Transverse colon (tissue), 4 donors: Measurements from ENCODE around the gene GNG13.

Experiments used
- POLR2A ChIP-seq: fragments of 450-650 bp; IDR thresholded peaks from one replicate; pipeline ENCODE4 v1.6.1; 2016; ENCODE audit warnings: antibody characterized with exemption, mild to moderate bottlenecking, moderate library complexity
- POLR2AphosphoS5 ChIP-seq, 3 donors: sonication (generic); formaldehyde crosslinking; IDR thresholded peaks; one replicate each; pipeline ENCODE4 v1.6.1; 2016; ENCODE audit warnings: antibody characterized with exemption in 3 of 3
- TF ChIP-seq, protein P1 (sequence below), 5 experiments: fragments of 200-600 bp in 3 of 5; fragments of 450-650 bp in 2 of 5; sonication (generic) in 3 of 5; IDR thresholded peaks; 1 replicate in 2 of 5; 2 replicates in 3 of 5; pipeline ENCODE4 v1.5.1; 2016 to 2017; ENCODE audit warnings: antibody characterized with exemption in 5 of 5, inconsistent platforms in 3 of 5, mild to moderate bottlenecking in 2 of 5, moderate library complexity in 1 of 5

DNA sequence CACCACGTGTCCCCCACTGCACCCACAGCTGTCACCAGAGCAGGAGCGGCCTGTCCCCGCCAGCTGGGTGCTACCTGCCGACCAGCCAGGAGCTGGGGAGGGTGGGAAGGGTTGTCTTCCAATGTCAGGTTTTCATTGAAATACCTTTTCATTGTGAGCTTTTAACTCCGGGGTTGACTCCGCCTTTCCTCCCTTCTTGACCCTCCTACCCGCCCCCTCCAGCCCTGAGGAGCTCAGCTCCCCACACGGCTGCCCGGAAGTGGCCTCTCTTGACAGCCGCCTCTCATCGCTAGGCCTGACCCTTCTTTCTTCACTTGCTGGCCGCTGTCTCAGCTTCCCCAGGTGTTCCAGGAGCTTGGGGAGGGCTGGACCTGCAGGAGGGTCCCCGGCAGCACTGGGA lies 21.2 kb upstream of the GNG13 start:
- TF ChIP-seq, protein P1, sequence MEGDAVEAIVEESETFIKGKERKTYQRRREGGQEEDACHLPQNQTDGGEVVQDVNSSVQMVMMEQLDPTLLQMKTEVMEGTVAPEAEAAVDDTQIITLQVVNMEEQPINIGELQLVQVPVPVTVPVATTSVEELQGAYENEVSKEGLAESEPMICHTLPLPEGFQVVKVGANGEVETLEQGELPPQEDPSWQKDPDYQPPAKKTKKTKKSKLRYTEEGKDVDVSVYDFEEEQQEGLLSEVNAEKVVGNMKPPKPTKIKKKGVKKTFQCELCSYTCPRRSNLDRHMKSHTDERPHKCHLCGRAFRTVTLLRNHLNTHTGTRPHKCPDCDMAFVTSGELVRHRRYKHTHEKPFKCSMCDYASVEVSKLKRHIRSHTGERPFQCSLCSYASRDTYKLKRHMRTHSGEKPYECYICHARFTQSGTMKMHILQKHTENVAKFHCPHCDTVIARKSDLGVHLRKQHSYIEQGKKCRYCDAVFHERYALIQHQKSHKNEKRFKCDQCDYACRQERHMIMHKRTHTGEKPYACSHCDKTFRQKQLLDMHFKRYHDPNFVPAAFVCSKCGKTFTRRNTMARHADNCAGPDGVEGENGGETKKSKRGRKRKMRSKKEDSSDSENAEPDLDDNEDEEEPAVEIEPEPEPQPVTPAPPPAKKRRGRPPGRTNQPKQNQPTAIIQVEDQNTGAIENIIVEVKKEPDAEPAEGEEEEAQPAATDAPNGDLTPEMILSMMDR (IDR thresholded peaks at IDR 0.05): no peak
- TF ChIP-seq POLR2A (no peak), POLR2AphosphoS5 (IDR thresholded peaks at IDR 0.05) (no peak)
